Upper lobe of right lung (tissue), 1 donor: ENCODE measurements around the gene CWC22. TPM values are rescaled to one million over a fixed set of nuclear protein-coding genes. Genes with fewer than 3 reads are reported as not detected.
"Not testable (repeated sequence)": the region's sequence is repeated elsewhere in the genome, so short reads cannot be mapped to it uniquely, and the experiment has no call there.

Experiments
- ATAC-seq: fragments of 200-7000 bp; cut with Tn5 transposase; one replicate; pipeline ENCODE4 v1.9.1; 2020; ENCODE audit warnings: mild to moderate bottlenecking, moderate library complexity
- DNase-seq: peaks from one replicate; pipeline ENCODE4 v3.0.0-alpha.2; 2020
- H3K27ac ChIP-seq: fragments of 200-600 bp; one replicate; pipeline ENCODE4 v1.8.0; 2022
- H3K27me3 ChIP-seq: fragments of 200-600 bp; one replicate; pipeline ENCODE4 v1.8.0; 2022; ENCODE audit warnings: mild to moderate bottlenecking
- H3K36me3 ChIP-seq: fragments of 200-600 bp; one replicate; pipeline ENCODE4 v1.8.0; 2022
- H3K4me1 ChIP-seq: fragments of 200-600 bp; one replicate; pipeline ENCODE4 v1.8.0; 2022
- H3K4me3 ChIP-seq: fragments of 200-600 bp; one replicate; pipeline ENCODE4 v1.8.0; 2022; ENCODE audit warnings: mild to moderate bottlenecking
- H3K9me3 ChIP-seq: fragments of 200-600 bp; one replicate; pipeline ENCODE4 v1.8.0; 2022
- intact Hi-C: fragments of 100-400 bp; cut with DNase I; formaldehyde crosslinking; loops from one replicate; pipeline ENCODE4 v1.11.0; 2022
- total RNA-seq: library from RNA; stranded (reverse); fragmentation: NEBNext Ultra II Directional; extraction: Animal tissue kit (Norgen Biotek cat#: 25700); gene quantifications from one replicate; pipeline ENCODE4 v1.2.1, GENCODE V29; 2021
- TF ChIP-seq, protein P1 (sequence below): fragments of 200-600 bp; IDR thresholded peaks from one replicate; pipeline ENCODE4 v1.8.0; 2022; ENCODE audit warnings: antibody characterized with exemption
- donor health status: DM: no; HTN: yes; CAD: no; lungs with severe emphysema.

CWC22 gene
- total RNA-seq, 1 donor from 2014 or later = 19.8 TPM

GRCh38 chr2:179974761-179975160 lies 32.3 kb downstream of the CWC22 start:
- intact Hi-C loops = no loop called here
- TF ChIP-seq, protein P1, sequence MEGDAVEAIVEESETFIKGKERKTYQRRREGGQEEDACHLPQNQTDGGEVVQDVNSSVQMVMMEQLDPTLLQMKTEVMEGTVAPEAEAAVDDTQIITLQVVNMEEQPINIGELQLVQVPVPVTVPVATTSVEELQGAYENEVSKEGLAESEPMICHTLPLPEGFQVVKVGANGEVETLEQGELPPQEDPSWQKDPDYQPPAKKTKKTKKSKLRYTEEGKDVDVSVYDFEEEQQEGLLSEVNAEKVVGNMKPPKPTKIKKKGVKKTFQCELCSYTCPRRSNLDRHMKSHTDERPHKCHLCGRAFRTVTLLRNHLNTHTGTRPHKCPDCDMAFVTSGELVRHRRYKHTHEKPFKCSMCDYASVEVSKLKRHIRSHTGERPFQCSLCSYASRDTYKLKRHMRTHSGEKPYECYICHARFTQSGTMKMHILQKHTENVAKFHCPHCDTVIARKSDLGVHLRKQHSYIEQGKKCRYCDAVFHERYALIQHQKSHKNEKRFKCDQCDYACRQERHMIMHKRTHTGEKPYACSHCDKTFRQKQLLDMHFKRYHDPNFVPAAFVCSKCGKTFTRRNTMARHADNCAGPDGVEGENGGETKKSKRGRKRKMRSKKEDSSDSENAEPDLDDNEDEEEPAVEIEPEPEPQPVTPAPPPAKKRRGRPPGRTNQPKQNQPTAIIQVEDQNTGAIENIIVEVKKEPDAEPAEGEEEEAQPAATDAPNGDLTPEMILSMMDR = no peak
- DNase-seq (no peak), ATAC-seq (no peak)
- Histone ChIP-seq H3K9me3 (no peaks in the 10 kb centered on the region), H3K36me3 (peaks cover 67% of the 10 kb centered on the region), H3K4me3 (no peak overlapping the region), H3K4me1 (no peaks in the 10 kb centered on the region), H3K27ac (no peak overlapping the region), H3K27me3 (no peaks in the 10 kb centered on the region)

GRCh38 chr2:179966778-179967394 lies 40.2 kb downstream of the CWC22 start:
- ATAC-seq (no peak), DNase-seq (no peak)
- no peak overlapping the region for H3K27ac ChIP-seq
- TF ChIP-seq, protein P1 = no peak
- intact Hi-C loops = no loop called here
- H3K9me3 ChIP-seq = no peaks in the 10 kb centered on the region
- no peaks in the 10 kb centered on the region for H3K27me3 ChIP-seq
- no peak overlapping the region for H3K4me3 ChIP-seq
- H3K36me3 ChIP-seq = peaks cover 76% of the 10 kb centered on the region
- no peaks in the 10 kb centered on the region for H3K4me1 ChIP-seq

GRCh38 chr2:179965291-179966258 lies 41.5 kb downstream of the CWC22 start:
- Histone ChIP-seq H3K27ac (no peak overlapping the region), H3K9me3 (no peaks in the 10 kb centered on the region), H3K4me1 (no peaks in the 10 kb centered on the region), H3K27me3 (no peaks in the 10 kb centered on the region), H3K4me3 (no peak overlapping the region), H3K36me3 (peaks cover 65% of the 10 kb centered on the region)
- intact Hi-C loops = no loop called here
- TF ChIP-seq, protein P1 = no peak
- no peak for ATAC-seq
- no peak for DNase-seq

GRCh38 chr2:179963626-179964025 lies 43.5 kb downstream of the CWC22 start:
- intact Hi-C loops = no loop called here

GRCh38 chr2:179958251-179958650 lies 48.8 kb downstream of the CWC22 start:
- H3K4me3 ChIP-seq, H3K4me1 ChIP-seq, H3K27me3 ChIP-seq, DNase-seq, H3K9me3 ChIP-seq, H3K27ac ChIP-seq, ATAC-seq, intact Hi-C loops: not testable (repeated sequence)
- peaks cover 51% of the 10 kb centered on the region for H3K36me3 ChIP-seq

More at GRCh38 chr2:179963626-179964025, 43.5 kb downstream of the CWC22 start:
- Histone ChIP-seq H3K9me3 (no peaks in the 10 kb centered on the region), H3K4me1 (no peaks in the 10 kb centered on the region), H3K27ac (no peak overlapping the region), H3K36me3 (peaks cover 58% of the 10 kb centered on the region), H3K4me3 (no peak overlapping the region), H3K27me3 (no peaks in the 10 kb centered on the region)
- no peak for ATAC-seq
- no peak for DNase-seq
- TF ChIP-seq, protein P1 = no peak

DNA sequence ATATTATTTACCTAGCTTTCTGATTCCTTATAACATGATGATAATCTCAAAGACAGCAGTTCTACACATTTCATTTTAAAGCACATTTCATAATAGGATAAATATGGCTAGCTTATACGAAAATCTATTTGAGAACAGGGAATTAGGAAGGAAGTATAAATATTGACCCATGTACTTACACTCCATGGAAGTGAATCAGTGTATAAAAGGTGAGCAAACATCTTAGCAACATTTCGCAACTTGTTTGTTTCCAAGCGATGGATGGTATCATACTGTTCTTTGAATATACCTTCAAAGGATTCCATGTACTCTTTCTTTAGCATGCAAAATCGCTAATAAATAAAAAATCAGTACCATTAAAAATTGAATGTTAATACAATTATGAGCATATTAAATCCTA lies 53.1 kb downstream of the CWC22 start:
- TF ChIP-seq, protein P1 = no peak
- Histone ChIP-seq H3K4me3 (no peak overlapping the region), H3K36me3 (peaks cover 69% of the 10 kb centered on the region), H3K9me3 (no peaks in the 10 kb centered on the region), H3K27ac (no peak overlapping the region), H3K4me1 (no peaks in the 10 kb centered on the region), H3K27me3 (no peaks in the 10 kb centered on the region)
- peak; percentile 40 for ATAC-seq
- intact Hi-C loops = no loop called here
- no peak for DNase-seq
